ENCODE data around the gene KIF13A.
"Not testable (repeated sequence)": the region's sequence is repeated elsewhere in the genome, so short reads cannot be mapped to it uniquely, and the experiment has no call there.

KIF13A gene
- total RNA-seq, result 22.4 to 109 (median 84.2) reads per million in 17 experiments

DNA sequence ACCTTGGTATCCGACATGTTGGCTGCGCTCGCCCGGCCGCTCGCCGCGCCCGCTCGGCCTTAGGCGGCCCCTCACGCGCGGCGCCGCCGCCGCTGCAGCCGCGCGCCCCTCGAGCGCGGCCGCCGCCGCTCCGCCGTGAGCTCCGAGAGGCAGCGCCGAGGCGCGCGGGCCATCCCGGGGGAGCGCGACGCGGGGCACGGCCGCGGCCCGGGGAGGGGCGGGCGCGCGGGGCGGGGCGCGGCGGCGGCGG lies at the start of gene KIF13A:
KIF13A (minus strand) TSS at position 189 of the 250 bp plus-strand sequence; CDS start at position 17, 172 bp downstream.
- peak in 1 of 4 experiments; percentile 84 for DNase-seq

DNA sequence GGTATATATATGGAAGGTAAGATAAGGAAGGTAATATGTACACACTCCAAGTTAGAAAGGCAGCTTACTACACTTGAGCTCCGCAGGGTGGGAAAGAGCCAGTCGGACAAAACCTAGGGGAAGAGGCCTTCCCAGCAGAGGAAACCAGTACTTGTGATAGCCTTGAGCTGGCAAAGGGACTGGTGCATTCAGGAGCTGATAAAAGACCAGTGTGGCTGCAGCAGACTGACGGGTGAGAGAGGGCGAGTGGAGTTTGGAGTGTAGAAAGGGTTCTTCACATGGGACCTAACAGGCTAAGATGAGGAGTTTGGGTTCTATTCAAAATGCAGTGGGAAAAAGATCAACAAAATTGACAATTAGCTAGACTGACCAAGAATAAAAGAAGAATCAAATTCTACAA lies 49.3 kb upstream of the KIF13A start:
- no peak for DNase-seq

DNA sequence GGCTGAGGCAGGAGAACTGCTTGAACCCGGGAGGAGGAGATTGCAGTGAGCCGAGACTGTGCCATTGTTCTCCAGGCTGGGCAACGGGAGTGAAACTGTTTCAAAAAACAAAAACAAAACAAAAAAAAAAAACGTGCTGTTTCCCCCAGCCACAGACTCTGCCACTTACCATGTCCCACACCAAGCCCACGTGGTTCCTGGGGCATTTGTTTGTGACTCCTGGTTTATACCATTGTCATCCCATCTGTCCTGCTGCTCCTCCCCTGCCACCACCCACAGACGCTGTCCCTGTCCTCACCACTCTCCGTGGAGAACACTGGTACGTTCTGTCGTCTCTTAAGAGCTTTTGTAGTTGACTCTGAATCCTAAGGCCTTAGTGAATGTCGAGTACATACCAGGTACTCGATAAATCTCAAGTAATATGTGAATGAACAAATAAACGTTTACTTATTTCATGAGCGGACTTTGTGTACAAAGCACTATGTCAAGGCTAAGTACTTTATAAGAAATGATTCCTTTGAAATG lies 48.0 kb upstream of the KIF13A start:
- no peak for DNase-seq

DNA sequence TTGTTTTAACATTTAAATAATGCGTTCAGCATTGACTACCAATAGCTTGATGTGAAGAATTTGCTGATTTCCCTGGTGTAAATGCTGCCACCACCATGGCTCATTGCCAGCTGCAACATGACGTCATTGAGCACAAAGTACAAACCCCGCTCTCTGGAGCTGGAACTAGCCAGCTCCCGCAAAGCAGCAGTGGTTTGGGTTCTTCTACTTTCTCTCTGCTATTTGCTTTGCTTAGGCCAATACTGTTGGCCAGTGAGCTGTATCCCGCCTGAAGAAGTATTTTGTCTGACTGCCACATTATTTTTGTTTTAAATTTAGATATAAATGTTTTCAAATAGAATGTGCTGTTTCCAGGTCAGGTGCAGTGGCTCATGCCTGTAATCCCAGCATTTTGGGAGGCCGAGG lies 47.4 kb upstream of the KIF13A start:
- DNase-seq, result peak in 1 of 4 experiments; percentile 4

DNA sequence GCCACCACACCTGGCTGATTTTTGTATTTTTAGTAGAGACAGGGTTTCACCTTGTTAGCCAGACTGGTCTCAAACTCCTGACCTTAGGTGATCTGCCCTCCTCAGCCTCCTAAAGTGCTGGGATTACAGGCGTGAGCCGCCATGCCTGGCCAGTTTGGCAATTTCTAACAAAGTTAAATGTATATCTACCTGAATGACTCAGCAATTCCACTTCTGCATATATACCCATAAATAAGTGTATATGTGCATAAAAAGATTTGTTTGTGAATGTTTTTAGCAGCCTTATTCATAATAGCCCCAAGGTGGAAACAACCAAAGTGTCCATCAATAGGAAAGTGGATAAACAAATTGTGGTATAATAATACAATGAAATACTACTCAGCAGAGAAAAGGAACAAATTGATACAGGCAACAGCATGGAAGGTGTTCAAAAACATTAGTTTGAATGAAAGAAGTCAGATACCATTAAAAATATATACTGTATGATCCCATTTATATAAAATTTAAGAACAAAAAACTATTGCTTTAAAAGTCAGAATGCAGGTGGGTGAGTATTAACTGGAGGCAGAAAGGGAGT lies 44.3 kb upstream of the KIF13A start:
- DNase-seq, result no peak

DNA sequence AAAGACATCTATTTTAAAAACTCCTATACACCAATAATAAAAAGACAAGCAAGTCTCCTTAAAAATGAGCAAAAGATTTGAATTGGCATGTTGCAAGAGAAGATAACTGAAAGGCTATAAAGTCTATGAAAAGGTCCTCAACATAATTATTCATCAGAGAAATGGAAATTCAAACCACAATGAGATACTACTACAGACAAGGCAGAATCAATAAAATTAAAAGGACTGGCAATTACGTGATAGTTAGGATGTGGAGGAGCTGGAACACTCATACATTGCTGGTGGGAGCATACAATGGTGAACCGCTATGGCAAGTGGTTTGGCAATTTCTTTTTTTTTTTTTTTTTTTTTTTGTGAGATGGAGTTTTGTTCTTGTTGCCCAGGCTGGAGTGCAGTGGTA lies 43.8 kb upstream of the KIF13A start:
- no peak for DNase-seq

DNA sequence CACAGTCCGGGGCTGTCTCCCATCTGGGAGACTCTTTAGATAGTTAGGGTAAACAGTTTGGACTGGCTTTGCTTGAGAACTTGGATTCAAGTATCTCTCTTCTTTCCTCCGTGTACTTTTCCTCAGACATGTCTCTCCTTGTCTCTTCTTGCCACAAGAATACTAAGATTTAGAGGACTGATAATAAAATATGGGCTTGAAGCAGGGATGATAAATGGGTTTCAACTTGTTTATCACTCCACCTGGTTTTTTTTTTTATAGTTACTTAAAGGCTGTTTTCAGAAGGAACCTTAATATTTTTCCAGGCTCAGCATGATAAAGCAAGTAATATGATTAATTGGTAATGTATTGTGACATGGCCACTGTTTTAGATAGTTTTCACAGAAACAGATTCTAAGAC lies 40.9 kb upstream of the KIF13A start:
- no peak for DNase-seq

DNA sequence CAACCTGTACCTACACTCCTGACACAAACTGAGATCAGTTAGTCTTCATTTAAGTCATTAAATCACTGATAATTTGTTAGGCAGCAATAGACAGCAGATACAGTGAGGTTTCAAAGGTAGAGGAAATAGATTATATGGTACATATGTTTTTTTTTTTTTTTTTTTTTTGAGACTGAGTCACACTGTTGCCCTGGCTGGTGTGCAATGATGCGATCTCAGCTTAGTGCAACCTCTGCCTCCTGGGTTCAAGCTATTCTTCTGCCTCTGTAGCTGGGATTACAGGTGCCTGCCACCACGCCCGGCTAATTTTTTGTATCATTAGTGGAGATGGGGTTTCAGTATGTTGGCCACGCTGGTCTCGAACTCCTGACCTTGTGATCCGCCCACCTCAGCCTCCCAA lies 38.2 kb upstream of the KIF13A start:
- no peak for DNase-seq

DNA sequence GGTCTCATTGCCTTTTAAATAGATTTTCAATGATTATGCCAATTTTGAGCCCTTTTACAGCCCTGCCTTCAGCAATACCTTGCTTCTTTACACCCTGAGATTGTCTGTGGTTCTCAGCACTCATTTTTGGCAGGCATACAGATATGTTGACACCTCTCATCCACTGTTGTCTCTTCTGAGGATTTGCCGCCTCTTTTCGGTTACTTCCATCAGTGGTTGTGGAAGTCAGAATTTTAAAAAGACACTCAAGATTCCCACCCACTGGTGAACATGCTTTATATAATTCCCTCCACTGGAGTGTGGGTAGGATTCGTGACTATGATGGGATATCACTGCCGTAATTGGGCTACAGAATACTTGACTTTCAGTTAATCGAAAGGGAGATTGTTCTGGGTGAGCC lies 37.4 kb upstream of the KIF13A start:
- DNase-seq, result no peak

DNA sequence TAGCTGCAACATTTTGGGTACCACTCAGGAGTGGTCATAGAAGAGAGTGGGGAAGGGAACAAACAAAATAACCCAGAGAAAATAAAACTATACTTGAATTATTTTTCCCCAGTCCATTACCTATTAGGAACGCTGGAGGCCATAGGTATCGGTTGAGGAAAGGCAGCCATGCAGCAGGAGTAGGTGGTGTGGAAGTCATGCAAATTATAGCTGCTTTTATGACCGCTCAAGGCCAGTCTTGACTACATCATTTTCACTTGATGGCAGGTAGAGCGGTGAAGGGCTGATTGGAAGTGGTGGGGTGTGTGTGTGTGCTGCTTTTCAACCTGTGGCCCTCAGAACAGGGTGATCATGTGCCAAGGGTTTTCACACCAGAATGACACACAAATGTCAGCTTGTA lies 36.5 kb upstream of the KIF13A start:
- DNase-seq, result no peak

DNA sequence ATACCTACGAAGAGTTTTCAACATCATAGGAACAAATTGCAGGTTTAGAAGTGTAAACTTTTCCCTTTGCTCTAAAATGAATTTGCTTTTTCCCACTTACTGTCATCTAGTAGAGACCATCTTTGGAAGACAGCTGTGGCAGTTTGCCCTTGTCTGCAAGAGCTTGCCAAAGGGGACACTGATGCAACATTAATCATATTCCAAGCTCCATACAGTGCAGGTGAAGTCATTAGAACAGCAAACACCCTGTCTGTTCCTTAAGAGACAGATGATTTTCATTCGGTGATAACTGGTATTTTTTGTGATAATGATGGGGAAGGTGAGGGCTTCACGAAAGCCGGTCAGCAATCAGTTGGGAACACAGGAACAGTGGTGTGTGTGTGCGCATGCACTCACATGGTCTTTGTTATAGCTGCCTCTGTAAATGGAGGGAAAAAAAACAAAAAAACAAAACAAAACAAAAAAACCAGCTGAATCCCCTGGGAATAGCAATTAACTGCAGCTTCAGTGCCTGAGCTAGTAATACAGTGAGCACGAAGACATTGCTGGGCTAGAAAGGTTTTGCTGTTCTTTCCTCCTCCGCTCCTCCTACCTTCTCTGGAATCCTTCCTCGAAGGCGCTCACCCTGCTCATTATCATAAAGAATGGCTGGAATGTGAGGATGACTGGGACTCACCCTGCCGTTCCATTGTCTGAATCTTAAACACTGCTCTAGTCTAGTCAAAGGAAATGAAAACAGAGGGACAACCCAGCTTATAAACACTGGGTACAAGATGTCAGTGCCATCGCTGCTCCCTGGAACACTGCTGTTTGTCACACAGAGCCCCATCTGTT lies 35.2 kb upstream of the KIF13A start:
- DNase-seq, result no peak

DNA sequence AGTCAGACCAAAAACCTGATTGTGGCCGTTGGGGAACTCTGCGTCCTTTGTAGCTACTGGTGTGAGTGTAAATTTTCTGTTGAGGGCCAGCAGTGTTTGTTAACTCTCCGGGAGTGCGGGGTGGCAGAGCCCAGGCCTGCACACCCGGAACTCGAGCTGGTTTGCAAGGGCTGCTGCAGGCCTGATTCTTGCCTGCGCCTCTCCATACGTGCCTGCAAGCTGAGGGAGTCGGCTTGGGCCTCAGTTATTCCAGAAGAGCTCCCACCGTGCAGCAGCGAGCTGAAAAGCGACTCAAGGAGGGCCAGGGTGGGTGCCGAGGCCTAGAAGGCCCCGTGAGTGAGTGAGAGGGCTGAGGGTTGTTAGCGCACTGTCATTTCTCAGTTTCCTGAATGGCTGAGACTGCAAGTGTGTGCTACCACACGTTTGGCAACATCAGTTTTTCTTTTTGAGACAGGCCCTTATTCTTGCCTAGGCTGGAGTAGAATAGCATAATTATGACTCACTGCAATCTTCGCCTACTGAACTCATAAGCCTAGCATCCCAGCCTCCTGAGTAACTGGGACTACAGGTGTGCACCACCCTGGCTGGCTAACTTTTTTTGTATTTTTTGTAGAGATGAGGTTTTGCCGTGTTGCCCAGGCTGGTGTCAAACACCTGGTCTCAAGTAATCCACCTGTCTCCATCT lies 33.9 kb upstream of the KIF13A start:
- DNase-seq, result no peak

DNA sequence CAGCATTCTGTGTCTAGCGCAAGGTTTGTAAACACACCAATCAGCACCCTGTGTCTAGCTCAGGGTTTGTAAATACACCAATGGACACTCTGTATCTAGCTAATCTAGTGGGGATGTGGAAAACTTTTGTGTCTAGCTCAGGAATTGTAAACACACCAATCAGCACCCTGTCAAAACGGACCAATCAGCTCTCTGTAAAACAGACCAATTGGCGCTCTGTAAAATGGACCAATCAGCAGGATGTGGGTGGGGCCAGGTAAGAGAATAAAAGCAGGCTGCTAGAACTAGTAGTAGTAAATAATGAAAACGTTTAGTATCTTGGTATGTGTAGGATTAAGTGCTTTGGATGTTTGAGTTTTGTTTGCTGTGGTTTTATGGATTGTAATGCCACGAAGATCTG lies 33.1 kb upstream of the KIF13A start:
- not testable (repeated sequence) for DNase-seq

DNA sequence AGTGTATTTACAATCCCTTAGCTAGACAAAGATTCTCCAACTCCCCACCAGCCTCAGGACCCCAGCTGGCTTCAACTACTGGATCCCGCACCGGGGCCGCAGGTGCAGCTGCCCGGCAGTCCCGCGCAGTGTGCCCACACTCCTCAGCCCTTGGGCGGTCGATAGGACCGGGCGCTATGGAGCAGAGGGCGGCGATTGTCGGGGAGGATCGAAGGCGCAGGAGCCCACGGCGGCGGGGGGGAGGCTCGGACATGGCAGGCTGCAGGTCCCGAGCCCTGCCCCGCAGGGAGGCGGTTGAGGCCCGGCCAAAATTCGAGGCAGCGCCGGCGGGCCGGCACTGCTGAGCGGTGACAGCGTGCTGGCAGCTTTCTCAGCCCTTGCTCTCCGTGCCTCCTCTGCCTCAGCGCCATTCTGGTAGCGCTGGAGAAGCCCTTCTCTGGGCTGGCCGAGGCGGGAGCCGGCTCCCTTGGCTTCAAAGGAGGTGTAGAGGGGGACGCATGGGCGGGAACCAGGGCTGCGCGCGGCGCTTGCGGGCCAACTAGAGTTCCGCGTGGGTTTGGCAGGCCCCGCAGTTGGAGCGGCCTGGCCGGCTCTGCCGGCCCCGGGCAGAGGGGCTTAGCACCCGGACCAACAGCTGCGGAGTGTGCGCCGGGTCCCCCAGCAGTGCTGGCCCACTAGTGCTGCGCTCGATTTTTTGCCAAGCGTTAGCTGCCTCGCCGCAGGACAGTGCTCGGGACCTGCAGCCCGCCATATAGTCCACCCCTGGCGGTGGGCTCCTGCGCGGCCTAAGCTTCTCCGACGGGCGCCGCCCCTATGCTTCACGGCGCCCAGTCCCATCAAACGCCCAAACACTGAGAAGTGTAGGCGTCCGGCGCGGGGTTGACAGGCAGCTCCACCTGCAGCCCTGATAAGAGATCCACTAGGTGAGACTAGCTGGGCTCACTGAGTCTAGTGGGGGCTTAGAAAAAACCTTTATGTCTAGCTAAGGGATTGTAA lies 32.4 kb upstream of the KIF13A start:
- DNase-seq, result no peak

DNA sequence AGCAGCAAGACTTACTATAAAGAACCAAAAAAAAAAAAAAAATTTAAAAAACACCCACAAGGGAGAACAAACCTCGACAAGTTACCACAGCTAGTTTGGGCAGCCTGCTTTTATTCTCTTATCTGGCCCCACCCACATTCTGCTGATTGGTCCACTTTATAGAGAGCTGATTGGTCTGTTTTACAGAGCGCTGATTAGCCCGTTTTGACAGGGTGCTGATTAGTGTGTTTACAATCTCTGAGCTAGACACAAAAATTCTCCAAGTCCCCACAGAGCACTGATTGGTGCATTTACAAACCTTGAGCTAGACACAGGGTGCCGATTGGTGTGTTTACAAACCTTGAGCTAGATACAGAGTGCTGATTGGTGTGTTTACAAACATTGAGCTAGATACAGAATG lies 31.7 kb upstream of the KIF13A start:
- DNase-seq, result not testable (repeated sequence)

DNA sequence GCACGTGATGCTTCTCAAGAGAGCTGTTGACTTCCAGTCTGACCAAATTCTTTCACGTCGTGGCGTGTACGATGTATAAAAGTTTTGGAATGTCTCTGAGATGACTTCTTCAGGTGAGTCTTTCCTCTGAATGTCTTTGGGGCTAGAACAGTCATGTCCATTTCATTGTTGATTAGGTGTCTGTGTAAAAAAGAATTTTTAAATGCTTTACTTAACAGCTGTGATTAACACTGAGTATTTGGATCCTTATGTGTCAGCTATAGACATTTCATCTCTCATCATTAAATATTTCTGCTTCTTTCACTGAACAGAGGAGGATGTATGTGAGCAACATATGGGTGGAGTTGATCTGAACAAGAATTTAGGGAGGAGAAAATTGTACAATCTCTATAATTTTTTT lies 29.3 kb upstream of the KIF13A start:
- DNase-seq, result no peak

DNA sequence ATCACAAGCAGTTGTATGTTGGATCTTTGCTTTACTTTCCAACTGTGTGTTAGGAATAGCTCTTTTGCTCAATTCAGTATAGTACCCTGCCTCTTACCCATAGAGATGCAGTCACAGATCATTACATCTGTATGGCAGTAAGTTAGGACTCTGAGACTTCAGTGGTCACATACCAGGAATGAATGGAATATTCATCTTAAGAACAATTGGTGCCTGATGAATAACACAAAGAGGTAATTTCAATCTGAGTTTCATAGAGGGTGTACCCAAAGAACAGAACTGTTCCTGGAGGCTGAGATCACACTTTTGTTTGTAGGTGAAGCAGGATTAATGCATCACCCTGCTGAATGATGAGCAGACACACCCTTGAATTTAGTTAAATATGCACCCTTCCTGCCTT lies 28.7 kb upstream of the KIF13A start:
- no peak for DNase-seq

DNA sequence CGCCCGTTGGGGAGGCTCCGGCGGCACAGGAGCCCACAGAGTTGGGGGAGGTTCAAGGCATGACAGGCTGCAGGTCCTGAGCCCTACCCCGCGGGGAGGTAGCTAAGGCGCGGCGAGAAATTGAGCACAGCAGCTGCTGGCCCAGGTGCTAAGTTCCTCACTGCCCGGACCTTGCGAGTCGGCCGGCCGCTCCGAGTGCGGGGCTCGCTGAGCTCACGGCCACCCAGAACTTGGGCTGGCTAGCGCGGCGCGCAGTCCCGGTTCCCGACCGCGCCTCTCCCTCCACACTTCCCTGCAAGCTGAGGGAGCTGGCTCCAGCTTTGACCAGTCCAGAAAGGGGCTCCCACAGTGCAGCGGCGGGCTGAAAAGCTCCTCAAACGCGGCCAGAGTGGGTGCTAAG lies 23.9 kb upstream of the KIF13A start:
- DNase-seq, result no peak

DNA sequence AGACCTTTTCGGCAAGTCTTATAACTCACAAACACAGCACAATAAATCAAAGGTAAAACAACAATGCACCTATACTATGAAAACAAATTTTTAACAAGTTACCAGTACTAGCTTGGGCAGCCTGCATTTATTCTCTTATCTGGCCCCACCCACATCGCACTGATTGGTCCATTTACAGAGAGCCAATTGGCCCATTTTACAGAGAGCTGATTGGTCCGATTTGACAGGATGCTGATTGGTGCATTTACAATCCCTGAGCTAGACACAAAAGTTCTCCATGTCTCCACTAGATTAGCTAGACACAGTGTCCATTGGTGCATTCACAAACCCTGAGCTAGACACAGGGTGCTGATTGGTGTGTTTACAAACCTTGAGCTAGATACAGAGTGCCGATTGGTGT lies 23.1 kb upstream of the KIF13A start:
- DNase-seq, result not testable (repeated sequence)

DNA sequence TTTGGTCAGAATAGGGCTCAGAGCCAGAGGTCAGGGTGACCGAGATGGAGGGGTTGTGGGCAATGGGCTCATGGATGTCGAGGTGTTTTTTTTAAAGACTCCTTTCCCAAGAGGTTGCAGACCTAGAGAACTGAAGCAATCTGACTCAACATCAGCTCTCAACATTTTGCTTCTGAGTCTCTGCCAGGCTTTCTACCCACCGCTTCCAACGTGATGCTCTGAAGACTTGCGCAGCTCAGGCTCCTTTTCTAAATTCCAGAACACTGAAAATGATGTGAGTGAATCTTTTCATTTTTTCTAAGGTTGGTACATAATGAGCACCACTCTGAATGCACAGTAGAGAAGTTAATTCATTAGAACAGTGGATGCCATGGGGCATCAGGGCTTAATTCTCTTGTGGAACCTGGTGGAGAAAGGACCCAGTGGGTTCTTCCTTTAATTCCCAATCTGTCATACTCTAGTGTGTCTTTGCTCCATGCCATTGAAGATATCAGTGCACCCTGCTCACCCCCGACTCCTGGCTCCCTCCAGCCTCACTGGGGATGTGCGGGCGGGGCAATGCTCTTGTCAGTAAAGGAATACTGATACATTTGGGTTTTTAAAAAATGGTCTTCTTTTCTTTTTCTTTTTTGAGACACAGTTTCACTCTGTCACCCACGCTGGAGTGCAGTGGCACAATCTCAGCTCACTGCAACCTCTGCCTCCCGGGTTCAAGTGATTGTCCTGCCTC lies 17.0 kb upstream of the KIF13A start:
- no peak for DNase-seq

DNA sequence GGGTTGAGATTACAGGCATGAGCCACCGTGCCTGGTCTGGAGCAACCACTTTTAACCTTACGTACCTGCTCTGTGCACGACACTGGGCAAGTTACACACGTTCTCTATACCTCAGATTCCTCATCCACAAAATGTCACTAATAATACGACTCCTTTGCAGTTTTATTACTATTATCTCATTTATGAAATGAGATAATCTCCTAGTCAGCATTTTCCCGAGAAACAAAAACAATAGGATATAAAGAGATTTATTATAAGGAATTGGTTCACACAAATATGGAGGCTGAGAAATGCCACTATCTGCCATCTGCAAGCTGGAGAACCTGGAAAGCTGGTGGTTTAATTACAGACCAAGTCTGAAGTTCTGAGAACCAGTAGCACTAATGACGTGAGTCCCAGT lies 12.0 kb upstream of the KIF13A start:
- no peak for DNase-seq

DNA sequence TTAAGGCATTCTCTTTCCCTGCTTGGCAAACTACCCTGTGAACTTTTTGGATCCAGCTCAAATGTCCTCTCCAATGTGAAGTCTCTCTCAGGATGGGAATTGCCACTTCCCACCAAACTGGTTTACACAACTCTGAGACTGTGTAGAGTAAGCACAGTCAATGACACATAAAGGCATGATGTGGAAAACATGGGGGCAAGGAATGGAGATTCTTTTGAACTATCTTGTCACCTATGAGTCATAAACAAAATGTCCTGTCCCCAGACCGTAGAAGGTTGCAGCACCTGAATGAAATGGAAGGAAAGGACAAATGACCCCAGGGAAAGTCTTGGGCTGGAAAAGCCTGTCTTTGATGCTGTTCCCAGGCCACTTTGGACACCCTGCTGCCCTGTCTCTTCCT lies 11.0 kb upstream of the KIF13A start:
- DNase-seq, result peak in 3 of 4 experiments; percentile 19 to 30 (median 25)
